NCI-H1930 (cell line): ENCODE data around the gene SLC46A3.
"Not testable (repeated sequence)": the region's sequence is repeated elsewhere in the genome, so short reads cannot be mapped to it uniquely, and the experiment has no call there.

Experiments
- DNase-seq, 2 experiments: peaks; one replicate each; lab custom pipeline; 2025; lab: John Stamatoyannopoulos, UW

Gene SLC46A3, protein sequence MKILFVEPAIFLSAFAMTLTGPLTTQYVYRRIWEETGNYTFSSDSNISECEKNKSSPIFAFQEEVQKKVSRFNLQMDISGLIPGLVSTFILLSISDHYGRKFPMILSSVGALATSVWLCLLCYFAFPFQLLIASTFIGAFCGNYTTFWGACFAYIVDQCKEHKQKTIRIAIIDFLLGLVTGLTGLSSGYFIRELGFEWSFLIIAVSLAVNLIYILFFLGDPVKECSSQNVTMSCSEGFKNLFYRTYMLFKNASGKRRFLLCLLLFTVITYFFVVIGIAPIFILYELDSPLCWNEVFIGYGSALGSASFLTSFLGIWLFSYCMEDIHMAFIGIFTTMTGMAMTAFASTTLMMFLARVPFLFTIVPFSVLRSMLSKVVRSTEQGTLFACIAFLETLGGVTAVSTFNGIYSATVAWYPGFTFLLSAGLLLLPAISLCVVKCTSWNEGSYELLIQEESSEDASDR

DNA sequence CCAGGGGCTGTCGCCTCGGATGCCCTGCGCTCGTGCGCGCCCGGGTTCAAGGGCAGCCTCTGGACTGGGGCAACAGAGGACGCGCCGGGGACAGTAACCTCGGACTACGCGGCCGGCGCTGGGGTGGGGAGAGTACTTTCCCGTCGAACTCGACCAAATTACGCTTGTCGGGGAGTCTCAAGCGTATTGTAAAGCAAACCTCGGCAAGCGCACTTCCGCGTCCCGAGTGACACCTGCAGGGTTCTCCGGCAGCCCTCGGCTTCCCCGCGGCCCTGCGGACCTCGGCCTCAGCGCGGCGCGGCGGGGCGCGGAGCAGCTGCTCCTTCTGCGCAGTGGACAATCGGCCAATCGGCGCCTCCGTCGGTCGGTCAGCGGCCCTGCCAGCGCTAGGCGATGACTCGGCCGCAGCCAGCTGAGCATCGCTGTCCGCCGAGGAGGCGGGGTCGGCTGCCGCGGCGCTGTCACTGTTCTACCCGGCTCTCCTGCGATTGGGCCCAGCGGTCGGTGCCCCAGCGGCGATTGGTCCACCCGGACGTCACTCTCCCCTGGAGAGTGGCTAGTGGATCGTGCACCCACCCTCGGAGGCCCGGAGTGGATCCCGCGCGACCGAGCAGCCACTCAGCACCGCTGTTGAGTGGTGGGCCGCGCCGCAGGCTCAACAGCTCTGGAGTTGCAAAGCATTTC, at the start of gene SLC46A3:
TSS of gene SLC46A3 (minus strand) at position 428 of the 684 bp plus-strand sequence. CDS start 972 bp downstream, outside the sequence.
- peak; percentile 86 to 93 for DNase-seq

DNA sequence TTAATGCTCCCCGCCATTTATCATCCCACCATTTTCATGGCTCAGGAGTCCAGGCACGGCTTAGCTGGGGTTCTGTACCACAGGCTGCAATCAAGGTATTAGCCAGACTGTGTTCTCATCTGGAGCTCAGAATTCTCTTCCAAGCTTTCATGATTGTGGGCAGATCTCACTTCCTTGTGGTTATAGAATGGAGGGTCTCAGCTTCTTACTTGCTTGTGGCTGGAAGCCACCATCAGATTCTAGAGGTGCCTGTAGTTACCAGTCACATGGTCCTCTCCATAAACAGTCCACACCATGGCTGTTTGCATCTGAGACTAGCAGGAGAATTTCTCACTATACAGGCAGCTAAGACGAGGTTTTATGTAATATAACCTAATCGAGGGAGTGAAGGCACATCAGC, 45.1 kb upstream of the SLC46A3 start:
- no peak for DNase-seq

DNA sequence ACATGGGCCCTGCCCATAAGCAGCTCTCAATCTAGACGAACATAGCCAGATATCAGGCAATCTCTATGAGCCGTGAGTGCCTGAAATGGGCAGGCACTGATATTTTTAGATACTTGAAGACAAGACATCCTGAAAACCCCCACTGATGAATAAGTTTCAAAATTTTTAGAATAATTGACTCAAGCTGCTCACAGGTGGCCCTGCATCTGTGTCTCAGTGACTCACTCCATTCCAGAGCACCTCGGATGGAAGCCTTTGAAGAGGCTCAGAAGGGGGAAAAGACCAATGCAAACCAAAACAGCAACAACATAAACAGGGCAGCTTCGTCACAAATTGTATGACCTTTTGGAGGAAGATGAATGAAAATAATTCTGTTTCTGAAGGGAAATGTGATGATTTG, 42.8 kb upstream of the SLC46A3 start:
- DNase-seq = no peak

DNA sequence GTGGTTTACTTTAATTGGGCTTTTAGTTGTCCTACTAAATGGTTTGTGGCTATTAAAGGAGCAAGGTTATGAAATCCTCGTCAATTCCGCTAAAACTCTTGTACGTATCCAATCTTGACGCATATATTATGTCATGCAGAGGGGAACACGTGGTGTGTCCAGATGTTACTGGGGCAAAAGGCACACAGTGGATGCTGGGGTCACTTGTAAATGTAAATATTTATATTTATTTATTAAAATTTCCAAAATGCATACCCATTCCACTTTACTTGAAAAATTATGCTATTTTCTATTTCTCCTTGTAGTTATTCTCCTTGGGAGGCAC, 36.7 kb upstream of the SLC46A3 start:
- no peak for DNase-seq

DNA sequence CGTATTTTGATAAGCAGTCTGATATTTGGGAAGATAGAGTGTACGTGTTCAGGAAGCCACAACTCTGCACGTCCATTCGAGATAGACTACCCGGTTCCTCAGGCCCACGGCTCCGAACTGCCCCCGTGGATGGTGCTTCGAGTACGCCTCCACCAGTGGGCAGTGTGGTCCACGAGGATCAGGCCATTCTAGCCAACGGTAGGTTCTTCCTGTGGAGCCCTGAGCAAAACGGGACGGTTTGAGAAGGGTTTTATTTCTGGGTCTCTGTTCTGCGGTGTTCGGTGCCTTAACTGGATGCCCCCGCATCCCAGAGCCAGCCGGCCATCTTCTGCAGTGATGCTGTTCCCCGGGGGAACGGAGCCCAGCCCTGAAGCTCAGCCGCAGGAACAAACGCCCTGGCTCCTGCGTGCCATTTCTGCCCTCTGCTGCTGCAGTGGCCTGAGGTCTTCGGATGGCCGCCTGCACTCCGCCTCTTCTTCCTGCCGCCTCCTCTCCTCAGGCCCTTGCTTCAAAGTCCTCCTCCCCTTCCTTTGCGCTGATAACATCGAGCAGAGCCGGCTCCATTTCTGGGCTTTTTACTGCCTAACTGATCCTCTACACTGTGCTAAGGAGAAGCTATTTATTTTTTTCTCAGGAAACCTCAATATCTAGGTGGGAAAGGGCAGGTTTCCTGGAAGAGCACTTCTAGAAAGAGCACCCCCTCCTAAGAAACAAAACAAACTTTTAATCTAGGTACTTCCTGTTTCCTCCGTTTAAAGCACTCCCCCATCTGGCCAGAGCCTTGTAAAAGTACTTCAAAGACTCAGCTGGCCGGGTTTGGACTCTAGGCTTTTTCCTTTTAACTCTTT, 36.2 kb upstream of the SLC46A3 start:
- DNase-seq = no peak

DNA sequence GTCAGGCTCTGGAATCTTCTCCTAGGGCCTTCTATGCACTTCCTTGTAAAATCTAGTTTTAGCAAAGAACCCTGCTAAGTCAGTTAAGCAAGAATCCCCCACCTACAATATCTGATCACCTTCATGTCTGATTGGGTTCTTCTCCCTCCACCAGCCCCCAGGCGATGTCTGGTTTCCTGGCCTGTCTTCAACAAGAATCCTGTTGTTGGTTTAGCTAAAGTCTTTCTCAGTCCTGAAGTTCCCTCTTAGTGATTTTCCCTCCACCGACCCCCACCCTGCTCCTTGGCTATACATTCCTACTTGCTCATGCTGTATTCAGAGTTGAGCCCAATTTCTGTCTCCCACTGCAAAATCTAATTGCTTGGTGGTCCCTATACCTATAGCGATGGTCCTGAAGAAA, 35.2 kb upstream of the SLC46A3 start:
- no peak for DNase-seq

DNA sequence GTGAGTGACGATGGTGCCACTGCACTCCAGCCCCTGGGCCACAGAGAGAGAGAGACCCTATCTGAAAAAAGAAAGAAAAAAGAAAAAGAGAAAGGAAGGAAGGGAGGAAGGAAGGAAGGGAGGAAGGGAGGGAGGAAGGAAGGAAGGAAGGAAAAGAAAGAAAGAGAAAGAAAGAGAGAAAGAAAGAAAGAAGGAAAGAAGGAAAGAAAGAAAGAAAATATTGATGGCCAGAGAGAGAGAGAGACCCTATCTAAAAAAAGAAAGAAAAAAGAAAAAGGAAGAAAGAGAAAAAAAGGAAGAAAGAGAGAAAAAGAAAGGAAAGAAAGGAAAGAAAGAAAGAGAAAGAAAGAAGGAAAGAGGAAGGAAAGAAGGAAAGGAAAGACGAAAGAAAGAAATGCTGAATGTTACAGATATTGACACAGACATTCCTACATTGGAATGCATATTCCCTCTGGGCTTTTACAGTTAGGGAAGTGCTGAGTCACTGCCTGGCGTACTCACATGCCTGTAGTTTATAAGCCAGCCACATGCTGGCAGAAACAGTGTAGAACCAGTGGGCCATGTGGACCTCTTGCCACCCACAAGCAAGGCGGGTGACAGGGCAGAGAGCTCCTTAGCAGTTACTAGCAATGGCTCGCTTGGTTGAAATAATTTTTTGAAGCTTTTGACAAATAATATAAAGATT, 34.6 kb upstream of the SLC46A3 start:
- DNase-seq = peak in 1 of 2 experiments; percentile 3

DNA sequence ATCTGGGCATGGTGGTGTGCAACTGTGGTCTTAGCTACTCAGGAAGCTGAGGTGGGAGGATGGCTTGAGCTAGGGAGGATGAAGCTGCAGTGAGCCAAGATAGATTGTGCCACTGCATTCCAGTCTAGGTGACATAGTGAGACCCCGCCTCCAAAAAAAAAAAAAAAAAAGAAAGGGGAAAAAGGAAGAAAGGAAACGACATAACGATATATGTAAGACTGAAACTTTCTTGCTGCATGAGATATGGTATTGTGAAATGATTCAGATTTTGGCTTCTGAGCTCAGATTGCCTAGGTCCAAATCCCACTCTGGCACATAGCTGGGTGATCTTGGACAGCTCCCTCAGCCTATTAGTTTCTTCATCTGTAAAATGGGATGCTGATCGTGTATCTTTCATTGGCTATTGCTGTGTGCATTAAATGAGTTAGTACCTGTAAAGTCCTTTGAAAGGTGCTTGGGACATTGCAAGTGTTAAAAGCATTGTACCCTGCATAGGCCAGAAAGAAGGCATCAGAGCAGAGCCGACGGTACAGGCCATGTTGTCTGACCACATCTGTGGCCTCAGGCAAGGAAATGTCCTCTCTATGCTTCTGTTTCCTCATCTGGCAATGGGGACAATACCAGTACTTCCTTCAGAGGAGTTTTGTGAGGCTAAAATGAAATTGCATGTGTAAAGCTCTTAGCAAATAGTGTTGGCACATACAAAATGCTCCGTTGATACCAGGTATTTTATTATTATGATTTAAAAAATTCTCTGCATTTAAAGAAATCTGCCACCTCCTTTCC, 32.6 kb upstream of the SLC46A3 start:
- no peak for DNase-seq

DNA sequence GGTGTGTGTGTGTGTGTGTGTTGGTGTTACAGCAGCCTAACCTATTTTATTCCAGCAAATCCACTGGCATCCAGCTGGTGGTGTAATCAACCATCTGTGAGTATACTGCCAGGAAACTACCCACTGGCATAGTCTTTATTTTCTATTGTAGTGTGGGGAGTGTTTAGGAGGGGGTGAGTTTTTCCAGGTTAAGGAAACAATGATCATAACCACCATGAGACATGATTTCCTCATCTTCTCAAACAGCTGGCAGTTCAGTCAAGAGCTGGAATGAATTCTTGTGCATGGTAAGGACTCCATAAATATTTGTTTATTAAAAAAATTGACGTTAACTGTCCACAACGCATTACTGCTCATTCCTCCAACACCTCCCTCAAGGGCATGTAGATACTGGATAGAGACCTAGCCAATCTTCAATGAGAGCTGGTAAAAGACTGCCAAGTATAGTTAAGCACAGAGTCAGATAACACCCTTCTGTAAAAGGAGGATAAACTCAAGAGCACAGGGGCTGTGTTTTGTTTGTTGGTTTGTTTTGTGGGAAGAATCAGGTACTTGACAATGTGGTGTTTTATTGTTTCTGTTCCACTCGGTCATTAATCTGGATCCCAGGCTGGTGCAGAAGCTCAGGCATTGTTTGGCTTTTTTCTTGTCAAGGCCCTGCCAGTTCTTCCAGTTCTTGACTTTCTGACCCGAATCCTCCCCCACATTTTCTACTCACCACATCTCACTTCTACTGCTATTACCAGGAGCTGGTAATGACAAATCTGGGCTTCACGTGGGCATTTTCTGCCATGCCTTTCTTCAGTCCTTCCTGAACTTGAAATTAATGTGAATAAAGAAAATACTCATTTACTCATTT, 31.6 kb upstream of the SLC46A3 start:
- no peak for DNase-seq

DNA sequence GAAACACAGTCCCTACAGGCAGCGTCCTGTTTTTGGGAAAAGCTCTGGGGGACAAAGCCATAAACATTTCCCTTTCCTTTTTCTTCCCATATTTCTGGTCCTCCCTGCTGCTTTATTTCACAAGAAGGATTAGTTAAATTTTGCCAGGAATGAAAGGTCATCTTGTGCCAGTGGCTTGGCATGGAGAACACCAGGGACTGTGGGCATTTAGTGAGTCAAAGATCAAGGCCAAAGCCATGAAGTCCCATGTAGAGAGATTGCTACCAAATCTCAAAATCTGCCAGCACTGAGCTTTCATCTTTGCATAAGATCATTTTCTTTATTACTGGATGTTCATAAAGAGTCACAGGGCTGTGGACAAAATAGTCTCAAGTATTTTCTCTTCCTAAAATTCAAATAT, 29.1 kb upstream of the SLC46A3 start:
- no peak for DNase-seq

DNA sequence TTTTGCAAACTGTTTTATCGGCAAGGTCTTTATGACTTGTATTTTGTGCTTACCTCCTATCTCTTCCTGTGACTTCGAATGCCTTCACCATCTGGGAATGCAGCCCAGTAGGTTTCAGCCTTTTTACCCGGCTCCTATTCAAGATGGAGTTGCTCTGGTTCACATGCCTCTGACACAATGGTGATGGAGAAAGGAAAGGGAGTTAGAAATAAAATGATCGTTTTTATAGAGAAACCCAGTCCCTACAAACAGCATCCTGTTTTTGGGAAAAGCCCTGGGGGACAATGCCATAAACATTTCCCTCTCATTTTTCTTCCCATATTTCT, 27.5 kb upstream of the SLC46A3 start:
- no peak for DNase-seq

DNA sequence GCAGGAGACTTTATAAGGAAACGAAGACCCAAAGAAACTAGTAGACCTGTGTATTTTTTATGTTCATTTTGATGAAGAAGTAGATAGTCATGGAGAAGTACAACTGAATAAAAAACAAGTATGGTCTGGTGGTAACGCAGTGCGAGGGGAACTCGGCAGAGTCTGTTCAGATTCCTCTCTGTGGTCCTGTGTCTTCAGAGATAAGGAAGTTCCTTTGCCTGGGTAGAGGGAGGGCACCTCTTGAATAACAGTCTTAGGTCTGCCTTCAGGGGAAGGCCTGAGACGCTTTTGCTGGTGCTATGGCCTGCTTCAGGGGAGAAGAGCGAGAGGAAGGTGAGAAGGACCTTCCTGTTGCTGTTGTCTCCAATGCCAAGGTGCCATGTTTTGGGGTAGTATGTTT, 25.9 kb upstream of the SLC46A3 start:
- DNase-seq = no peak

DNA sequence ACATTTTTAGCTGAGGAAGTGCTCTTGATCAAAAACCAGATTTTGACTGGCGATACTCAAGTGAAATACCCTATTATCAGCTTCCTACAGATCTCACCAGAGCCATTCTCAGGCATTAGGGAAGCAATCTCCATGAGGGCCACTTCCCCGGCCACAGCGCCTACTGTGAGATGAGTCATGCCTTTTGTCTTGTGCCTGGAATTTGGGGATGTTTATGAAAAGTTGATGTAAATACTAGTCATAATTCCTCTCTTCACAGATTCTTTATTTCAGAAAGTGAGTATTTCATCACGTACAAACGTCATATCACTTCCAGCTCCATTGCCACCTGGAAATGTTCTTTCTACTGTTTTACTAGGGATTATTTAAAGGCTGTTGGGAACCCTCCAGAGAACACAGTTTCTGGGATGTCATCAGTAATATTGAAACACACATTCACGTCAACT, 25.3 kb upstream of the SLC46A3 start:
- DNase-seq = no peak

DNA sequence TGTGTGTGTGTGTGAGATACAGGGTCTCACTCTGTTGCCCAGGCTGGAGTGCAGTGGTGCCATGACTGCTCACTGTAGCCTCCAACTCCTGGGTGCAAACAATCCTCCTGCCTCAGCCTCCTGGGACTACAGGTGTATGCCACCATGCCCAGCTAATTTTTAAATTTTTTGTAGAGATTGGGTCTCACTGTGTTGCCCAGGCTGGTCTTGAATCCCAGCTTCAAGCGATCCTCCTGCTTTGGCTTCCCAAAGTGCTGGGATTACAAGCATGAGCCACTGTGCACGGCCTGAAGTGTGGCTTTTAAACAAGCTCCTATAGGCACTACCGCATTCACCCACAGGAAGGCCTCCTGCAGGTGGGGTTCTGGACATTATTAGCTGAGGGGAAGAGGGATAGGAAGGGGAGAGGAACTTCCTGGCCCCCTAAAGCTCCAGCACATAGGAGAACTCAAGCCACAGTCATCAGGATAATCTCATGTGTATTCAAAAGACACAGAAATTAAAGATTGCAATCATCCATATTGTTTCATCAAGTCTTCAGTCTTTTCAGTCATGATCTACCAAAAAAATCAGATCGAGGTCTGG, 24.8 kb upstream of the SLC46A3 start:
- no peak for DNase-seq

DNA sequence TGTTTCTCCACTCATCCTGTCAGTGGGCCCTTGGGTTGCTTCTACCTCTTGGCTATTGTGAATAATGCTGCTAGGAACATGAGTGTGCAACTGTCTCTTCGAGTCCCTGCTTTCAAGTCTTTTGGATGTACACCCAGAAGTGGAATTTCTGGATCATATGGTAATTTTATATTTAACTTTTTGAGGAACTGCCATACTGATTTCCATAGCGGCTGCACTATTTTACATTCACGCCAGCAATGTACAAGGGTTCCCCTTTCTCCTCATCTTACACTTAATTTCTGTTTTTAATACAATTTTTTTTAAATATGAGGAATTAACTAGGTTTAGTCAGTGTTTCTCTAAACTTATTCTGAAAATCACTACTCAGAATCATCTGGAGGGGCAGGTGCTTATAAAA, 24.2 kb upstream of the SLC46A3 start:
- DNase-seq = no peak

DNA sequence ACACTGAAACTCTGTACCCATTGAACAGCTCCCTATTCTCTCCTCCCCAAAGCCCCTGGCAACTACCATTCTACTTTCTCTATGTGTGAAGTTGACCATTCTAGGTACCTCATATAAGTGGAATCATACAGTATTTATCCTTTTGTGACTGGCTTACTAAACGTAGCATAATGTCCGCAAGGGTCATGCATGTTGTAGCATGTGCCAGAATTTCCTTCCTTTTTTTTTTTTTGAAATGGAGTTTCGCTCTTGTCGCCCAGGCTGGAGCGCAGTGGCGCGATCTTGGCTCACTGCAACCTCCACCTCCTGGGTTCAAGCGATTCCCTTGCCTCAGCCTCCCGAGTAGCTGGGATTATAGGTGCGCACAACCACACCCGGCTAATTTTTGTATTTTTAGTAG, 23.7 kb upstream of the SLC46A3 start:
- not testable (repeated sequence) for DNase-seq

DNA sequence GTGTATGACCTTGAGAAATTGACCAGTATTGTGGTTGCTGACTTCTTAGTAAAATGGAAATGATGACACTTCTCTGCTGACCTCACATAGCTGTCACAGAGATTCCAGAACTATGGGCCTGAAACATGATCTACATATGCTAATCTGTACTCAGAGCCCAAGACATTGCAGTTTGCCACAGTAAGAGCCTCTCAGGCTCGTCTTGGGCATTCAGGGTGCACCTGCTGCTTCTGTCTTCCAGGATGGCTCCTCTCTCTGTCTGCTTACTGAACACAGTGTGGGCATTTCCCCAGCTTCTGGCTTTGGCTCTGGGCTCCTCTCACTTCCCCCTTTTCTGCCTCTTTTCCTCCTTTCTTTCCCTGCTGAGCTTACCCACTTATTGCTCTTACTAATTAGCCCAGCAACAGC, 22.3 kb upstream of the SLC46A3 start:
- DNase-seq = no peak

DNA sequence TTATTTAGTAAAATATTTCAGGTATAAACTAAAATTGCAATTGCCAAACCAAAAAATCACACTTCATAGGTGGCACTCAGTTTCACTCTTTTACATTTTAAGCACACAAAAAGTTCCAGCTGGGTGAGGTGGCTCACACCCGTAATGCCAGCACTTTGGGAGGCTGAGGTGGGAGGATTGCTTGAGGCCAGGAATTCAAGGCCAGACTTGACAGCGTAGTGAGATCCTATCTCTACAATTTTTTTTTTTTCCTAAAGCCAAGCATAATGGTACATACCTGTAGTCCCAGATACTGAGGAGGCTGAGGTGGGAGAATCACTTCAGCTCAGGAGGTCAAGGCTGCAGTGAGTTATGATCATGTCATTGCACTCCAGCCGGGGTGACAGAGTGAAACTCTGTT, 20.6 kb upstream of the SLC46A3 start:
- DNase-seq = no peak

DNA sequence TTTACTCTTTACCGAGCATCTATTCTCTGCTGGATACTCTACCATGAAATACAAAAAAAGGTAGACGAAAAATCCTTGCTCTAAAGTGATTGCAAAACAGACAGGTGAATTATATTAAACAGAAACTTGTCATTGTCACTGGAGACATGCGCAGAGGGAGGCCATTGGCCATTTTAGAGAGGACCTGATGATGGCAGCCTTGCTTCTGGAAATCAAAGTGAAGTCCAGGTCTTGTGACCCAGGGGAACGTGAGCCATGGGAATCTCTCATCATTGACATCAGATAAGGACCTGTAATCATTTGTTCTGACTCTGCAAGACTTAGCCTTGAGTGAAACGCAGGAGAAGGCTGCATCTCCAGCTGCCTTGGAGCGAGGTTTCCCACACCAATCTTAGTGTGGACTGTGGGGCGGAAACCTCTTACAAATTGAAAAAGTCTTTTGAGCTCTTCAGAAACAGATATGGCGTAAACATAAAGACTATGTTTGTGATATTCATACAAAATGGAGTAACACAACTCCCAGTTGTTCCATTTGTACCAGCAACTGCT, 16.8 kb upstream of the SLC46A3 start:
- DNase-seq = peak in 1 of 2 experiments; percentile 6

DNA sequence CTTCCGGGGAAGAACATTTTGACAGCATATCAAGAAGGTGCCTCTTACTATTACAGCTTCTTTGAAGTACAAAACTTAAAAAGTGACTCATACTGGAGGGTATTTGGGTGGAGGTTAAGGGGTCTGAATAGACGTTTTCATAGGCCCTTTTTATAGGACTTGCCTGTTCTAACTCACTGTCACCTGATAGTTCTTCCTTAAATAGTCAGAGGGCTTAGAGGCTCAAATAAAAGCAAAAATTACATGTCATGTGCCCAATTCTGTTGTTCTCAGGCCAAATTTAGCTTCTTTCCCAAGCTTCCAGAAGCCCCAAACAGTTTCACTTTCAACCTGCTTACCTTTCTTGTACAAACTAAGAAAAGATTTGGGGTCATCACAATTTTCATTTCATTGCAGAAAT, 16.1 kb upstream of the SLC46A3 start:
- no peak for DNase-seq
